Measurements from ENCODE around the gene PODXL2. TPM values are rescaled to one million over a fixed set of nuclear protein-coding genes. Genes with fewer than 3 reads are reported as not detected.

Gene PODXL2
- total RNA-seq, 1 donor from 2014 or later: 74.0 TPM

DNA sequence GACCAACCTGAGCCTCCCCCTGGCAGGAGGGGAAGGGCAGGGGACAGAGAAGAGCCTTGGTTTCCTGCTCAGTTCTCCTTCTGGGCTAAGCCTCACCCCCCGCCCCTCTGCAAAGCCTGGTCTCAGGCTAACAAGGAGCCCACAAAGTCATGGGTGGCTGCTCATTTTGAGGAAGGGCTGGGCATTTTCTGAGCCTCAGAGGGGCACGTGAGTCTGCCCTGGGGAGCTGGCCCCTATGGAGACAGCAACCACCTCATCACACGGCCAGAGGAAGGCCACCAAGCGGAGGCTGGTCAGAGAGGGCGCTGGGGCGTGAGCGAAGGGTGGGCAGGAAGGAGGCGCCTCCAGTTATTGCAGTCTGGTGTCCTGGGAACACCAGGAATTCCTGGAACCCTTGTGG is 62.5 kb downstream of the PODXL2 start:
- H3K27me3 Mint-ChIP-seq (ENCODE audit: low read depth): no peaks in the 10 kb centered on the region
- no peaks in the 10 kb centered on the region for H3K36me3 Mint-ChIP-seq (ENCODE audit: low read depth)
- H3K4me1 Mint-ChIP-seq: peaks cover 5% of the 10 kb centered on the region
- H3K27ac Mint-ChIP-seq (ENCODE audit: unreplicated experiment): peak overlapping the region; percentile 35
- H3K9me3 Mint-ChIP-seq: no peaks in the 10 kb centered on the region
- H3K4me3 Mint-ChIP-seq: no peak overlapping the region
- TF ChIP-seq, protein P1, sequence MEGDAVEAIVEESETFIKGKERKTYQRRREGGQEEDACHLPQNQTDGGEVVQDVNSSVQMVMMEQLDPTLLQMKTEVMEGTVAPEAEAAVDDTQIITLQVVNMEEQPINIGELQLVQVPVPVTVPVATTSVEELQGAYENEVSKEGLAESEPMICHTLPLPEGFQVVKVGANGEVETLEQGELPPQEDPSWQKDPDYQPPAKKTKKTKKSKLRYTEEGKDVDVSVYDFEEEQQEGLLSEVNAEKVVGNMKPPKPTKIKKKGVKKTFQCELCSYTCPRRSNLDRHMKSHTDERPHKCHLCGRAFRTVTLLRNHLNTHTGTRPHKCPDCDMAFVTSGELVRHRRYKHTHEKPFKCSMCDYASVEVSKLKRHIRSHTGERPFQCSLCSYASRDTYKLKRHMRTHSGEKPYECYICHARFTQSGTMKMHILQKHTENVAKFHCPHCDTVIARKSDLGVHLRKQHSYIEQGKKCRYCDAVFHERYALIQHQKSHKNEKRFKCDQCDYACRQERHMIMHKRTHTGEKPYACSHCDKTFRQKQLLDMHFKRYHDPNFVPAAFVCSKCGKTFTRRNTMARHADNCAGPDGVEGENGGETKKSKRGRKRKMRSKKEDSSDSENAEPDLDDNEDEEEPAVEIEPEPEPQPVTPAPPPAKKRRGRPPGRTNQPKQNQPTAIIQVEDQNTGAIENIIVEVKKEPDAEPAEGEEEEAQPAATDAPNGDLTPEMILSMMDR (conservative IDR thresholded peaks at IDR 0.05): no peak
- DNase-seq (ENCODE audit: low read depth, low spot score): no peak

DNA sequence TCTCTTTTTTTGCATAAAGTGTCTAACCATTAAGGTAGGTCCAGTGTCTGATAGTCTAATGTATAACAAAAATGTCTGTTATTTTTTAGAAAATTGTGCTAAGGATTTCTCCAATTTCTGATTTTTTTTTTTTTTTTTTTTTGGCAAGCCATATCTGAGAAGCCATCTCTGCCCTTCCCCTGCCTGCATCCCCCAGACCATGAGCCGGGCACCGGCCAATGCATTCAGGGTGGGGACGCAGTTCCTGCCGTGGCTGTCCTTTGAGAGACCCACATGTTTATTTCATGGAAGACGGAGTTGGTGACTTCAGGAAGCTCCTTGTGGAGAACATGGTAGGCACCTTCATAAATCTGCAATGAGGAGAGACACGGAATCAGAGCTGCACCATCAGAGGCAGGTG is 63.0 kb downstream of the PODXL2 start:
- H3K27ac Mint-ChIP-seq (ENCODE audit: unreplicated experiment): no peak overlapping the region
- no peak for DNase-seq (ENCODE audit: low read depth, low spot score)
- no peaks in the 10 kb centered on the region for H3K9me3 Mint-ChIP-seq
- H3K4me3 Mint-ChIP-seq: no peak overlapping the region
- TF ChIP-seq, protein P1 (conservative IDR thresholded peaks at IDR 0.05): no peak
- no peaks in the 10 kb centered on the region for H3K36me3 Mint-ChIP-seq (ENCODE audit: low read depth)
- no peaks in the 10 kb centered on the region for H3K27me3 Mint-ChIP-seq (ENCODE audit: low read depth)
- H3K4me1 Mint-ChIP-seq: peaks cover 5% of the 10 kb centered on the region

DNA sequence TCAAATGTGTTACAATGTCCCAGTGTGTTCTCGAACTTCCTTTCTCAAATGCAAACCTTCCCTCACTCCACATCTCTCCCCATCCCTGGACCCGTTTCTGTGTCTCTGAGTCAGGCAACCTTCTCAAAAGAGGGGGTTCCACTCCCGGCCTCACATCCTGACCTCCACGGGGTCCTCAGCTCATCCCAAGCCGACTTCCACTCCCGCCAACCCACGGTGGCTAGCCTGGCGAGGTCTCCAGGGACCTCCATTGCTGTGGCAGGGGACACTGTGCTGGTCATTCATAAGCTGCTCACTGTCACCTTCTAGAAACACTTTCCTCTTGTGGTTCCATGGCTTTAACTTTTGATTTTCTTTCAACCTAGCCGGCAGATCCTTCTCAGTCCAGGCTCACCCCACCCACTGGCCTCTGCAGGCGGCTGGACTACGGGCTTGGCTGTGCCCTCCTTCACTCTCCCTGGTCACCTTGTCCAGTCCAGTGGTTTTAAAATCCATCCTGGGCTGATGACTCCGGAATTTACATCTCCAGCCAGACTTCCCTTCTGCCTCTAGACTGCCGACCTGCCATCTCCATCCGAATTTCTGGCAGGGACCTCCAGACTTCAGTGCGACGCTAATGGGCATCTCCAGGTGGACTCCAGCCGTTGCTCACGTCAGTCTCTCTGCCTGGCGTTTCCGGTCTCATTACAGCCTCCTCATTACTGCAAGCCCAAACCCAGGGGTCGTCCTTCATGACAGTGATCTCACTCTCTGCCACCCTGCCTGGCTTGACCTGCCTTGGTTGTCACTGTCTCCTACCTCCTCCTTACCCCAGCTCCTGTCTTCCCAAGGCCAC is 63.7 kb downstream of the PODXL2 start:
- Mint-ChIP-seq H3K36me3 (ENCODE audit: low read depth) (no peaks in the 10 kb centered on the region), H3K4me1 (peaks cover 11% of the 10 kb centered on the region), H3K9me3 (no peaks in the 10 kb centered on the region), H3K27me3 (ENCODE audit: low read depth) (no peaks in the 10 kb centered on the region), H3K27ac (ENCODE audit: unreplicated experiment) (no peak overlapping the region), H3K4me3 (no peak overlapping the region)
- no peak for DNase-seq (ENCODE audit: low read depth, low spot score)
- TF ChIP-seq, protein P1 (conservative IDR thresholded peaks at IDR 0.05): no peak

DNA sequence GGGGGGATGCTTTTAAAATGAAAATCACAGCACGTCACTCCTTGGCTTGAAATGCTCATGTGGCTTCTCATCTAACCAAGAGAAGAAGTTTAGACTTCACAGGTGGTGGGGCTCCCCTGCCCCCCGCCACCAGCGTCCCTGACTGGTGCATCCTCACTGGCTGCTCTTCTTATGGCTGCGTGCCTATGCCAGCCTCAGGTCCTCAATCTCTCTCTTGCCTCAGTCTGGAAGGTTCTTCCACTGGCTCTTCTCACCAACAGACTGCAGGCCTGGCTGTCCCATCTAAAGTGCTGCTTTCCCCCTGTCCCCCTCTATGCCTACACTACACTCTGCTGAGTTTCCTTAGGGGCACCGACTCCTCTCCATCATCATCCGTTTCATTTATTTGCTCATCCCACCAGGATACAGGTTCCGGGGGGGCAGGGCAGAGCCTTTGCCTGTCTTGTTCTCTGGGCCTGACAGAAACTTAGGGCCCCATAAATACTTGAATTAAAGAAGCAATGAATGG is 64.4 kb downstream of the PODXL2 start:
- Mint-ChIP-seq H3K27ac (ENCODE audit: unreplicated experiment) (no peak overlapping the region), H3K4me1 (peaks cover 17% of the 10 kb centered on the region), H3K36me3 (ENCODE audit: low read depth) (no peaks in the 10 kb centered on the region), H3K9me3 (no peaks in the 10 kb centered on the region), H3K27me3 (ENCODE audit: low read depth) (no peaks in the 10 kb centered on the region), H3K4me3 (no peak overlapping the region)
- no peak for DNase-seq (ENCODE audit: low read depth, low spot score)
- TF ChIP-seq, protein P1 (conservative IDR thresholded peaks at IDR 0.05): no peak

DNA sequence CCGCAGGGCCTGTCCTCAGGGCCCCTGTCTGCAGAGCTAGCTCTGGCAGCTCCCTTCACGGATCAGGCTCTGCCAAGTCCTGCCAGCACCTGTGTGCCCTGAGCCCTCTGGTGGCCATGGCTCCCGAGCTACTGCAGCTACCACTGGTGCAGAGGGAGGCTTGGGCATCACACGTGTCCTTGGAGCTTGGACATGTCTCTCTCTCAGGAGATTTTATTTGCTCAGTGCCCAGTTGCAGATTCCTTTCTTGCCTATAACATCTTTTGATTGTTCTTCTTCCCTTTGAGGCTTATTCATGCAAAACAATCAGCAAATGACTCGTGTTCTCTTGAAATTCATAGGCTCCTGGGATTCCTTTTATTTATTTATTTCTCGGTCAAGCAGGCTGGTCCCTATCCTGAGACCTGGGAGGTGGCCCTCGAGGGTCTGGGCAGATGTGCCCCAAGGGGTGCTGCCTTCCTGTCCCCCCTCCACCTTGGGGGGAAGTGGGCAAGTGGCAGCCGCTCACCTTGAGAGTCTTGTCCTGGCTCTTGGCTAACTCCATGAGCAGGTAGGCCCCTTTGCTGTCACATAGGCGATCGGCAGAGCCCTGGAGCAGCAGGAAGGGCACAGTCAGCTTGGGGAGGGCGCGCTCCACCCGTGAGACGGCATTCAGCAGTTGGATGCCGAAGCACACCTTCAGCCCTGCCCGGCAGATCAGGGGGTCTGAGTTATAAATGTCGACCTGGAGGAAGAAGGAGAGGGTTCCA is 65.7 kb downstream of the PODXL2 start:
- no peak for DNase-seq (ENCODE audit: low read depth, low spot score)
- Mint-ChIP-seq H3K4me3 (no peak overlapping the region), H3K27me3 (ENCODE audit: low read depth) (no peaks in the 10 kb centered on the region), H3K4me1 (peaks cover 21% of the 10 kb centered on the region), H3K9me3 (no peaks in the 10 kb centered on the region), H3K36me3 (ENCODE audit: low read depth) (no peaks in the 10 kb centered on the region), H3K27ac (ENCODE audit: unreplicated experiment) (no peak overlapping the region)
- TF ChIP-seq, protein P1 (conservative IDR thresholded peaks at IDR 0.05): peak; percentile 17

Measured in neural crest cell (in vitro differentiated cells).